Caco-2 (cell line): ENCODE data around the gene BRSK1. TPM values are rescaled to one million over a fixed set of nuclear protein-coding genes. Genes with fewer than 3 reads are reported as not detected.

Experiments
- BruUV-seq: library from RNA; stranded (reverse); fragments of 400-500 nt; replicated peaks from 2 replicates; lab custom pipeline; 2021; lab: Mats Ljungman, UMichigan
- CTCF ChIA-PET: fragments of 300-600 bp; sonication (Branson Sonifier 250); formaldehyde crosslinking; loops from one replicate; lab custom pipeline; 2022; ENCODE audit warnings: antibody characterized with exemption; lab: Charles Lee
- POLR2A ChIA-PET: fragments of 300-600 bp; sonication (Branson Sonifier 250); formaldehyde crosslinking; loops from one replicate; lab custom pipeline; 2022; ENCODE audit warnings: antibody characterized with exemption; lab: Charles Lee
- DNase-seq, 2 experiments: peaks; one replicate each; pipeline versions ENCODE4 v3.0.0 to v3.0.0-alpha.2; 2020 to 2022
- H3K27me3 ChIP-seq: replicated peaks from 2 replicates; pipeline ENCODE4 v1.6.0; 2011; ENCODE audit warnings: low read length; ENCODE audit not compliant: control insufficient read depth, insufficient read depth
- H3K36me3 ChIP-seq: 2 replicates; pipeline ENCODE4 v1.5.1; 2011; ENCODE audit warnings: low read length; ENCODE audit not compliant: control insufficient read depth, insufficient read depth
- H3K4me1 ChIP-seq: fragments of 250-450 bp; sonication (Bioruptor Pico); 2 replicates; pipeline ENCODE4 v1.5.1; 2020; ENCODE audit warnings: mild to moderate bottlenecking
- H3K4me3 ChIP-seq: 2 replicates; pipeline ENCODE4 v1.5.1; 2011; ENCODE audit warnings: low read depth, mild to moderate bottlenecking, control low read depth, low read length
- H3K9me3 ChIP-seq: fragments of 250-450 bp; sonication (Bioruptor Pico); 2 replicates; pipeline ENCODE4 v1.5.1; 2020; ENCODE audit warnings: mild to moderate bottlenecking, moderate library complexity
- H3K27ac Mint-ChIP-seq: one replicate; pipeline ENCODE4 v1.8.0; 2022; ENCODE audit warnings: mixed read lengths; ENCODE audit not compliant: unreplicated experiment
- H3K27me3 Mint-ChIP-seq: one replicate; pipeline ENCODE4 v1.8.0; 2022; ENCODE audit warnings: mixed read lengths; ENCODE audit not compliant: insufficient read depth, unreplicated experiment
- H3K36me3 Mint-ChIP-seq: one replicate; pipeline ENCODE4 v1.8.0; 2022; ENCODE audit warnings: mild to moderate bottlenecking, mixed read lengths; ENCODE audit not compliant: insufficient read depth, unreplicated experiment
- H3K4me1 Mint-ChIP-seq: one replicate; pipeline ENCODE4 v1.8.0; 2022; ENCODE audit warnings: low read depth, mixed read lengths; ENCODE audit not compliant: unreplicated experiment
- H3K4me3 Mint-ChIP-seq: one replicate; pipeline ENCODE4 v1.8.0; 2022; ENCODE audit warnings: mild to moderate bottlenecking, moderate library complexity, mixed read lengths; ENCODE audit not compliant: unreplicated experiment
- H3K9me3 Mint-ChIP-seq: one replicate; pipeline ENCODE4 v1.8.0; 2022; ENCODE audit warnings: mixed read lengths; ENCODE audit not compliant: unreplicated experiment
- CTCF ChIP-seq, 2 experiments: fragments of 200-600 bp in 1 of 2; IDR thresholded peaks; 1 replicate in 1 of 2; 2 replicates in 1 of 2; pipeline versions ENCODE4 v1.5.1 to v1.8.0; 2011 to 2022; ENCODE audit warnings: antibody characterized with exemption in 1 of 2, control low read depth in 1 of 2, inconsistent platforms in 1 of 2, low read depth in 1 of 2, low read length in 1 of 2, mild to moderate bottlenecking in 1 of 2, moderate library complexity in 1 of 2; ENCODE audit not compliant: insufficient read depth in 1 of 2, severe bottlenecking in 1 of 2, unreplicated experiment in 1 of 2
- intact Hi-C: fragments of 100-400 bp; cut with micrococcal nuclease; formaldehyde crosslinking; loops from one replicate; pipeline ENCODE4 v1.10.0; 2022; ENCODE audit not compliant: unreplicated experiment
- total RNA-seq: library from RNA; stranded (reverse); gene quantifications from 2 replicates; pipeline ENCODE4 v1.2.3, GENCODE V29; 2022

BRSK1 gene
- total RNA-seq, 1 experiment from 2014 or later: 28.6 TPM

- Mint-ChIP-seq H3K4me1 (peaks cover 4% of the 10 kb centered on the region), H3K4me3 (no peak overlapping the region), H3K27ac (no peak overlapping the region), H3K36me3 (peaks cover 34% of the 10 kb centered on the region), H3K9me3 (peaks cover 12% of the 10 kb centered on the region), H3K27me3 (no peaks in the 10 kb centered on the region)
- BruUV-seq: no TSS peak
- intact Hi-C loops: no loop called here
- H3K4me1 ChIP-seq: peaks cover 10% of the 10 kb centered on the region; the same call in 1 of the 2 replicates
- no peak for DNase-seq
- CTCF ChIA-PET: no interaction called here
- peaks cover 5% of the 10 kb centered on the region; the same call in 1 of the 2 replicates for H3K9me3 ChIP-seq
- H3K4me3 ChIP-seq: no peak overlapping the region
- TF ChIP-seq CTCF (IDR thresholded peaks at IDR 0.05; ENCODE audit: insufficient read depth in 1 of 2, low read depth in 1 of 2, low read length in 1 of 2, severe bottlenecking in 1 of 2, unreplicated experiment in 1 of 2): no peak
- POLR2A ChIA-PET: no interaction called here
- no peaks in the 10 kb centered on the region; the same call in 1 of the 2 replicates for H3K36me3 ChIP-seq
- H3K27me3 ChIP-seq: no peaks in the 10 kb centered on the region
Measured at GRCh38 chr19:55262359-55262758, 21.4 kb upstream of the BRSK1 start.

- H3K27me3 Mint-ChIP-seq: no peaks in the 10 kb centered on the region
- no peak for DNase-seq
- peaks cover 16% of the 10 kb centered on the region for H3K36me3 Mint-ChIP-seq
- no peak overlapping the region for H3K27ac Mint-ChIP-seq
- BruUV-seq: no TSS peak
- H3K27me3 ChIP-seq: no peaks in the 10 kb centered on the region
- H3K9me3 Mint-ChIP-seq: peaks cover 12% of the 10 kb centered on the region
- H3K4me3 ChIP-seq: no peak overlapping the region
- no peak for TF ChIP-seq CTCF (IDR thresholded peaks at IDR 0.05; ENCODE audit: insufficient read depth in 1 of 2, low read depth in 1 of 2, low read length in 1 of 2, severe bottlenecking in 1 of 2, unreplicated experiment in 1 of 2)
- POLR2A ChIA-PET: no interaction called here
- intact Hi-C loops: no loop called here
- no peaks in the 10 kb centered on the region for H3K4me1 Mint-ChIP-seq
- no peaks in the 10 kb centered on the region for H3K36me3 ChIP-seq
- CTCF ChIA-PET: no interaction called here
- peaks cover 5% of the 10 kb centered on the region; the same call in 1 of the 2 replicates for H3K9me3 ChIP-seq
- no peak overlapping the region for H3K4me3 Mint-ChIP-seq
- H3K4me1 ChIP-seq: peaks cover 9% of the 10 kb centered on the region; the same call in 1 of the 2 replicates
Measured at GRCh38 chr19:55264531-55264930, 19.3 kb upstream of the BRSK1 start.

- no peaks in the 10 kb centered on the region for H3K4me1 Mint-ChIP-seq
- H3K27ac Mint-ChIP-seq: no peak overlapping the region
- POLR2A ChIA-PET: no interaction called here
- no peaks in the 10 kb centered on the region for H3K36me3 ChIP-seq
- peaks cover 5% of the 10 kb centered on the region; the same call in 1 of the 2 replicates for H3K9me3 ChIP-seq
- no peaks in the 10 kb centered on the region for H3K27me3 ChIP-seq
- H3K4me3 ChIP-seq: no peak overlapping the region
- H3K4me3 Mint-ChIP-seq: no peak overlapping the region
- CTCF ChIA-PET: no interaction called here
- peaks cover 12% of the 10 kb centered on the region for H3K9me3 Mint-ChIP-seq
- H3K36me3 Mint-ChIP-seq: peaks cover 15% of the 10 kb centered on the region
- no peak for DNase-seq
- intact Hi-C loops: no loop called here
- TF ChIP-seq CTCF (IDR thresholded peaks at IDR 0.05; ENCODE audit: insufficient read depth in 1 of 2, low read depth in 1 of 2, low read length in 1 of 2, severe bottlenecking in 1 of 2, unreplicated experiment in 1 of 2): no peak
- no peaks in the 10 kb centered on the region for H3K27me3 Mint-ChIP-seq
- BruUV-seq: no TSS peak
- peaks cover 5% of the 10 kb centered on the region; the same call in 1 of the 2 replicates for H3K4me1 ChIP-seq
Measured at GRCh38 chr19:55265173-55265572, 18.6 kb upstream of the BRSK1 start.
